CD4-positive, alpha-beta T cell treated with Interleukin-4 for 4 hours (primary cell): ENCODE data around the gene SAE1.
"Not testable (repeated sequence)": the region's sequence is repeated elsewhere in the genome, so short reads cannot be mapped to it uniquely, and the experiment has no call there.

Source experiments
- DNase-seq: peaks from one replicate; pipeline ENCODE4 v3.0.0-alpha.2; 2020

SAE1 gene

DNA sequence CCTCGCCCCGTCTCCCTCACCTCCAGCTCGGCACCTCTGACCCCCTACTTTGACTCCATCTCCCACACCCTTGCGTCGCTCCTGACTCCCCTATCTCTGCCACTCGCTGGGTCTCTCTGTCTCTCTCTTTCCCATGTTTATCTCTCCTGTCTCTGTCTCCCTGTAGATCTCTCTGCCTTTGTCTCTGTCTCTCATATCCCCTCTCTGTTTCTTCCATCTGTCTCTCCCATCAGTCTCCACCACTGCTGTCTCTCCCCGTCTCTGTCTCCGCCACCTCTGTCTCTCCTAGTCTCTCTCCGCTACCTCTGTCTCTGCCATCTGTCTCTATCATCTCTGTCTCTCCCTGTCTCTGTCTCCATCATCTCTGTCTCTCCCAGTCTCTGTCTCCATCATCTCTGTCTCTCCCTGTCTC is 112.7 kb downstream of the SAE1 start:
- no peak for DNase-seq

GRCh38 chr19:47243776-47244547 is 113.3 kb downstream of the SAE1 start:
- peak; percentile 89 for DNase-seq

- DNase-seq = peak; percentile 69
These were observed 116.8 kb downstream of the SAE1 start for GRCh38 chr19:47247308-47247990.

DNA sequence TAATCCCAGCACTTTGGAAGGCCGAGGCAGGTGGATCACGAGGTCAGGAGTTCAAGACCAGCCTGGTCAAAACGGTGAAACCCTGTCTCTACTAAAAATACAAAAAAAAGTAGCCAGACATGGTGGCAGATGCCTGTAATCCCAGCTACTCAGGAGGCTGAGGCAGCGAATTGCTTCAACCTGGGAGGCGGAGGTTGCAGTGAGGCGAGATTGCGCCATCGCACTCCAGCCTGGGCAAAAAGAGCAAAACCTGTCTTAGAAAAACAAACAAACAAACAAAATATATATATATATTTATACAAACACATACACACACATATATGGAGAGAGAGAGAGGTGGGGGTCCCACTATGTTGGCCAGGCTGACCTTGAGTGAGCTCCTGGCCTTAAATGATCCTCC is 122.4 kb downstream of the SAE1 start:
- not testable (repeated sequence) for DNase-seq

GRCh38 chr19:47253467-47253881 is 122.8 kb downstream of the SAE1 start:
- DNase-seq = no peak

- DNase-seq = no peak
These were observed 123.3 kb downstream of the SAE1 start for GRCh38 chr19:47253970-47254369.

- peak; percentile 92 for DNase-seq
These were observed 125.5 kb downstream of the SAE1 start, which contains the start of gene CCDC9 for GRCh38 chr19:47255879-47256692. CCDC9 (plus strand) TSS chr19:47256525; CDS start chr19:47258401, 1,876 bp downstream.

DNA sequence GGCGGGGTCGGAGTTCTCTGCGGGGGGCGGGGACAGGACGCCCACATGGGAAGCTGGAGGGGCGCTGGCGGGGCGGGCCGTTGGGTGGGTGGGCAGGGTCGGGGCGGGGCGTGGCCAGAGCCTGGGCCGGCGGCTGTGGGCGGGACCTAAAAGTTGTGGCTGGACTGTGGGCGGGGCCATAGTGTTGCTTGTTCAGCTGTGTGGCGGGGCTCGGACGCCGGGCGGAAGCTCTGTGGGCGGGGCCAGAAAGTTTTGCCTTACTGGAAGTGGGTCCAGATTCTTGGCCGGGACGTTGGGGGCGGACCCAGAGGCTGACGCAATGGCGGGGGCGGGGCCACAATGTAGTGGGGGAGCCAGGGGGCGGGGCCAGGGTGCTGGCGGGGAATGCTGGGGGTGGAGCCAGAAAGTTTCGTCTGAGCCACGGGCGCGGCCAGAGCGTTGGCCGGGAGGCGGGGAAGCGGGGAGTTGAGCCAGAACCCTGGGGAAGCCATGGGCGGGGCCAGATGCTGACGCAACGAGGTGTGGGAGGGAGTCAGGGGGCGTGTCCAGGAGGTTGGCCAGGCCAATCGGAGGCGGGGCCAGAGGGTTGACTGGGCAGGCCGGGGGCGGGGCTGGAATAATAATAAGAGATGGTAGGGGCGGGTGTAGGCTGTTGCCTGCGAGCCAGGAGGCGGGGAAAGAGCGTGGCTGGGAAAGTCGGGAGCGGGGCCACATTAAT is 126.2 kb downstream of the SAE1 start:
- DNase-seq = peak; percentile 97

DNA sequence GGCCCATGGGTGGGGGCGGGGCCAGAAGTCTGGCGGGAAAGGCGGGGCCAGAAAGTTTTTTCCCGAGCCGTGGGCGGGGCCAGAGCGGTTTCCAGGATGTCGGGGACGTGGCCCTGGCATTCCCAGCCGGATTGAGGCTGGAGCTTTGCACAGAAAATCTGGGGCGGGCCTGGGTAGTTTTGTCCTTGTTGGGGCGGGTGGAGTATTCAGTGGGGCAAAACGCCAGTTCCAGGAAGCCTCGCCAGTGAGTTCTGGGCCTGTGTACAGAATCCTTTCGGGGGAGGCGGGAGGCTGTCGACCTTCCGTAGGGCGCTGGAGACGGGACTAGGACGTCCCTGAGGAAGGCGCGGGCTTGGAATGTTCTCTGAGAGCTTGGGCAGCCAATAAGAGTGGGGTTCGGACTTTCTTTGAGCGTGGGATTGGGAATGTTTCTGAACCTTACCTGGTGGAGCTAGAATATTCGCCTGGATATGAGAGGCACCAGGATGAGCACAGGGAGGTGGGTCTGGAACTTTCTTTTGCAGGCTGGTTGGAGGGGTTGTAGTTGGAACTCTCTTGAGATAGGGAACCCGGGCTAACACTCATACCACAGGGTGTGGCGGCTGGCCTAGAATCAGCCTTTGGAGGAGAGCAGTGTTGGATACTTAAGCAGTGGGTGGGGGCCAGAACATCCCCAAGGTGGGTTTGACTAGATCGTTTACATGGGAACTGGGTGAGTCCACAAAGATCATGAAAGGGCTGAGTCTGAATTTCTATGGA is 127.0 kb downstream of the SAE1 start:
- no peak for DNase-seq

DNA sequence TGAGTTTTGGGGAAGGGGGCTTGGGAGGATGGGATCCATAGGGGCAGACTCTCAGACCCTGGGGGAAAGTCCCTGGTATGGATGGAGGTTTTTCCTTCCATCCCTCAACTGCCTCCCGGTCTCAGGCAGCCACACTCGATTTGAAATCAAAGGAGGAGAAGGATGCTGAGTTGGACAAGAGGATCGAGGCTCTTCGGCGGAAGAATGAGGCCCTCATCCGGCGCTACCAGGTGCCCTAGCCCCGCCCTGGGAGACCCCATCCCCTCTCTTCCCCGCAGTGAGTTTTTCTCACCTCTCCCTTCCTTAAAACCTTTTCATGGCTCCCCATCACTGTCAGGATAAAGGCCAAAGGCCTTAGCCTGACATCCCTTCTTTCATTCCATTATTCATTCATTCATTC is 127.8 kb downstream of the SAE1 start:
- DNase-seq = no peak

GRCh38 chr19:47258895-47259555 is 128.4 kb downstream of the SAE1 start:
- DNase-seq = no peak
